HG03575 (cell line): Measurements from ENCODE around the gene LRRC63.

Experiments used
- ATAC-seq: cut with Tn5 transposase; IDR thresholded peaks from one replicate; pipeline ENCODE4 v1.9.1; 2021; ENCODE audit not compliant: unreplicated experiment, insufficient number of reproducible peaks, low FRiP score; ENCODE audit errors: extremely low read depth

LRRC63 gene

GRCh38 chr13:46179969-46180763 is 31.6 kb upstream of the LRRC63 start:
- no peak for ATAC-seq

GRCh38 chr13:46181377-46181839 is 30.3 kb upstream of the LRRC63 start:
- ATAC-seq = no peak

- peak; percentile 41 for ATAC-seq
Observed at GRCh38 chr13:46181840-46182490, 29.8 kb upstream of the LRRC63 start, which contains the start of gene LCP1. LCP1 (minus strand) TSS chr13:46182177; CDS start chr13:46159662, 22,515 bp downstream.

- no peak for ATAC-seq
Observed at GRCh38 chr13:46182491-46182877, 29.2 kb upstream of the LRRC63 start.

GRCh38 chr13:46183018-46183946 is 28.4 kb upstream of the LRRC63 start:
- no peak for ATAC-seq

GRCh38 chr13:46184277-46184699 is 27.4 kb upstream of the LRRC63 start:
- peak; percentile 28 for ATAC-seq

- ATAC-seq = no peak
Observed at GRCh38 chr13:46185634-46186033, 26.1 kb upstream of the LRRC63 start.

GRCh38 chr13:46192412-46192811 is 19.3 kb upstream of the LRRC63 start:
- no peak for ATAC-seq

- ATAC-seq = no peak
Observed at GRCh38 chr13:46195016-46195415, 16.7 kb upstream of the LRRC63 start.

GRCh38 chr13:46197299-46198048 is 14.3 kb upstream of the LRRC63 start:
- no peak for ATAC-seq

- ATAC-seq = no peak
Observed at GRCh38 chr13:46198696-46199193, 13.0 kb upstream of the LRRC63 start.

- no peak for ATAC-seq
Observed at GRCh38 chr13:46202188-46202795, 9.4 kb upstream of the LRRC63 start.

- ATAC-seq = no peak
Observed at GRCh38 chr13:46202966-46203365, 8.8 kb upstream of the LRRC63 start.

GRCh38 chr13:46206143-46206542 is 5.6 kb upstream of the LRRC63 start:
- no peak for ATAC-seq

- ATAC-seq = no peak
Observed at GRCh38 chr13:46207828-46208227, 3.9 kb upstream of the LRRC63 start.

GRCh38 chr13:46210362-46211083 is 1.2 kb upstream of the LRRC63 start:
- no peak for ATAC-seq

GRCh38 chr13:46211116-46211482 is 629 bp upstream of the LRRC63 start:
- ATAC-seq = no peak

GRCh38 chr13:46213242-46213641 is 1.5 kb downstream of the LRRC63 start:
- ATAC-seq = no peak
